ENCODE measurements around the gene NPAS2.

The NPAS2 gene

DNA sequence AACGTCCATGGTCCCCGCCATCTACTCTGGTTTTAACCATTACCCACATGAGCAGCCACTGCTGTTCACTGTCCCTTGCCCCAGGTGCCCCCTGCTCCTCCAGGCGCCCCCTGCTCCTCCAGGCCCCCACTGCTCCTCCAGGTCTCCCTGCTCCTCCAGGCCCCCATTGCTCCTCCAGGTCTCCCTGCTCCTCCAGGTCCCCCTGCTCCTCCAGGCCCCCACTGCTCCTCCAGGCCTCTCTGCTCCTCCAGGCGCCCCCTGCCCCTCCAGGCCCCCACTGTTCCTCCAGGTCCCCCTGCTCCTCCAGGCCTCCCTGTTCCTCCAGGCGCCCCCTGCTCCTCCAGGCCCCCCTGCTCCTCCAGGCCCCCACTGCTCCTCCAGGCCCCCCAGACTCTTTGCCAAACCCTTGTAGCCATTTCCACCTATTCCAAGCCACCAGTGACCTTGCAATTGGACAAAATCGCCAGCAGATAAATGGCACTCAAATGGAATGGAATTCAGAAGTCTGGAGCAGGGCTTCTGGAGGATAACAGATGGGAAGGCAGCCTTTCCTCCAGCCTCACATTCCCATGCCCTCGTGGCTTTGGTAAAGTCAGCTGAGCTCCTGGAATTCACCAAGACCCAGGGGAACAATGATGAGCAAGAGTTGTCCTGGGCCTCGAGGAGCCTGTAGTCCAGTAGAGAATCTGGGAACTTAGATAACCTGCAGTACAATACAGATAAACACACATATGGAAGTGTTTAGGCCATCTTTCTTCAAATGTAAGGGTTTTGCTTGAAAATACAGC, 168.9 kb downstream of the NPAS2 start:
- TF ChIP-seq, protein P1, sequence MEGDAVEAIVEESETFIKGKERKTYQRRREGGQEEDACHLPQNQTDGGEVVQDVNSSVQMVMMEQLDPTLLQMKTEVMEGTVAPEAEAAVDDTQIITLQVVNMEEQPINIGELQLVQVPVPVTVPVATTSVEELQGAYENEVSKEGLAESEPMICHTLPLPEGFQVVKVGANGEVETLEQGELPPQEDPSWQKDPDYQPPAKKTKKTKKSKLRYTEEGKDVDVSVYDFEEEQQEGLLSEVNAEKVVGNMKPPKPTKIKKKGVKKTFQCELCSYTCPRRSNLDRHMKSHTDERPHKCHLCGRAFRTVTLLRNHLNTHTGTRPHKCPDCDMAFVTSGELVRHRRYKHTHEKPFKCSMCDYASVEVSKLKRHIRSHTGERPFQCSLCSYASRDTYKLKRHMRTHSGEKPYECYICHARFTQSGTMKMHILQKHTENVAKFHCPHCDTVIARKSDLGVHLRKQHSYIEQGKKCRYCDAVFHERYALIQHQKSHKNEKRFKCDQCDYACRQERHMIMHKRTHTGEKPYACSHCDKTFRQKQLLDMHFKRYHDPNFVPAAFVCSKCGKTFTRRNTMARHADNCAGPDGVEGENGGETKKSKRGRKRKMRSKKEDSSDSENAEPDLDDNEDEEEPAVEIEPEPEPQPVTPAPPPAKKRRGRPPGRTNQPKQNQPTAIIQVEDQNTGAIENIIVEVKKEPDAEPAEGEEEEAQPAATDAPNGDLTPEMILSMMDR (IDR thresholded peaks at IDR 0.05), result no peak

DNA sequence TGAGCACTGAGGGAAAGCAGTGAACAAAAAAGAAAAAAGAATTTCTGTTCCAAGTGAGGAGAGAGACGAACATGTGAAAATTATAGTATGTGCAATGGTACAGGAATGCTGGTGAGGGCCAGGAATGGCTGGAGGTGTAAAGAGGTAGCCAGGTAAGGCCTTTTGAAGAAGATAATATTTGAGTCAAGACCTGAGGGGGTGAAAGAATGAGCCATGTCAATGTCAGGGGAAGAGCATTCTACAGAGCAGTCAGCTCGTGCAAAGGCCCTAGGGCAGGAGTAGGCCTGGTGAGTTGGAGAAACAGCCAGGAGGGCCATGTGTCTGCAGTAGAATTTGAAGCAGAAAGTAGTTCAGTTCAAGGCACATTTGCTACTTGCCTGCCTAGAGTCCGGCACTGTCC, 169.7 kb downstream of the NPAS2 start:
- TF ChIP-seq, protein P1 (IDR thresholded peaks at IDR 0.05), result no peak

DNA sequence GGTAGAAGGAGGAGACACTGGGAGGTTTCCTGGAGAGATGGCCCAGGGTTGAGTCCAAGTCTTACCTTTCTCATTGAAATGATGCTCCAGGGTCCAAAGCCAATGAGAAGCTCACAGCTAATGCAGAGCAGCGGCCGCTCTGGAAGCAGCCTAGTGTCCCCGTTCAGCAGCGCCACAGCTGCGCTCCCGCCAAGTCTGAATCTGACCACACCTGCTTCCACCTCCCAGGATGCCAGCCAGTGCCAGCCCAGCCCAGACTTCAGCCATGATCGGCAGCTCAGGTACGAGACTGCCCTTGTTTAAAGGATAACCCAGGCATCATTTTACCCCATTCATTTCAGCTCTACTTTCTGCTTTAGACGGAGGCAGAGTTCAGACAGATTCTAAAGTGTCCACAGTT, 170.2 kb downstream of the NPAS2 start:
- TF ChIP-seq, protein P1 (IDR thresholded peaks at IDR 0.05), result no peak

DNA sequence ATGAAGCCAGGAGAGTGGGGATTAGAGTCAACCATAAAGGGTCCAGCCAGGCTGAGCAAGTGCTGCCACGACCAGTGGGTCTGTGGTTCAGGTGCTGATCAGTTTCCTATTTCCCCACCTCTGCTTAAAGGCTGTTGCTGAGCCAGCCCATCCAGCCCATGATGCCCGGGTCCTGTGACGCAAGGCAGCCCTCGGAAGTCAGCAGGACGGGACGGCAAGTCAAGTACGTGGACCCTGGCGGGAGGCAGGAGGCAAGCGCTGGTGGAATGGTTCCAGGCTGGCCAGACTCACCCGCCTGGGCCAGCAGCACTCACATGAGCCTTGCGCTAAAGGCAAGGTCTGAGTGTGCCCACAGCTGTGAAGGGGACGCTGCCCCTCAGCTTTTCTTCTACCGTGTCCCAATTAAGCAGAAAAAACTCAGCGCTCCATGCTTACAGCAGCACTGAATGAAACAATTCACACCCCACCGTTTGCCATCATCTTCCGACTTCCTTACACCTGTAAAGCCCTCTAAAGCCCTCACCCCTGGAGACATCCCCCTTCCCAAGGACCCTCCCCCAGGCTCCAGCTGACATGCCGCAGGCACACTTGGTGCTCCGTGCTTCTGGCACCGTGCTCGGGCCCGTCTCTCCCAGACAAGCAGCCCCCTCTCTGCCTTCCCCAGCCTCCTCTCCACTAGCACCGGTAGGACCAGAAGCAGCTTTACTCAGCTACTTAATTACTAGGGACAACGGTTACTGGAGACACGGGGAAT, 170.9 kb downstream of the NPAS2 start:
- TF ChIP-seq, protein P1 (IDR thresholded peaks at IDR 0.05), result no peak

- TF ChIP-seq, protein P1 (IDR thresholded peaks at IDR 0.05), result no peak
Measured at GRCh38 chr2:100991404-100991773, 171.4 kb downstream of the NPAS2 start.

GRCh38 chr2:100992262-100992661, 172.3 kb downstream of the NPAS2 start:
- TF ChIP-seq, protein P1 (IDR thresholded peaks at IDR 0.05), result no peak

DNA sequence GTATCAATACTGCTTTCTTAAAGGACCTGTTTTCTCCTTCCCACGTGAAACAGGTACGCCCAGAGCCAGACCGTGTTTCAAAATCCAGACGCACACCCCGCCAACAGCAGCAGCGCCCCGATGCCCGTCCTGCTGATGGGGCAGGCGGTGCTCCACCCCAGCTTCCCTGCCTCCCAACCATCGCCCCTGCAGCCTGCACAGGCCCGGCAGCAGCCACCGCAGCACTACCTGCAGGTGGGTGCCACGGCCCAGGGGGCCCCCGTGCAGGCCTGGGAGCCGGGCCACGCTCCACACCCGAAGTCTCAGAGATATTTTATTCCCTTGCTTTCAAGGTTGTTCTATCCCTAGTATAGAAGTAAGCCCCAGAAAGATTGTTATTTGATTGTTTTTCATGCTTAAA, 173.4 kb downstream of the NPAS2 start:
- TF ChIP-seq, protein P1 (IDR thresholded peaks at IDR 0.05), result no peak
